Activated naive CD4-positive, alpha-beta T cell treated with anti-CD3 and anti-CD28 coated beads, Interleukin-2, amount 50 U/mL, for 24 hours (primary cell): ENCODE results near the gene DCC.

Source experiments
- H3K27ac Mint-ChIP-seq: one replicate; pipeline ENCODE4 v1.8.0; 2021; ENCODE audit warnings: mild to moderate bottlenecking, mixed read lengths
- H3K27me3 Mint-ChIP-seq: one replicate; pipeline ENCODE4 v1.8.0; 2021; ENCODE audit warnings: mixed read lengths
- H3K36me3 Mint-ChIP-seq: one replicate; pipeline ENCODE4 v1.8.0; 2021; ENCODE audit warnings: mixed read lengths
- H3K4me1 Mint-ChIP-seq: one replicate; pipeline ENCODE4 v1.8.0; 2021; ENCODE audit warnings: mixed read lengths
- H3K4me3 Mint-ChIP-seq: one replicate; pipeline ENCODE4 v1.8.0; 2021; ENCODE audit warnings: mild to moderate bottlenecking, mixed read lengths
- H3K9me3 Mint-ChIP-seq: one replicate; pipeline ENCODE4 v1.8.0; 2021; ENCODE audit warnings: mixed read lengths

The DCC gene

GRCh38 chr18:52750995-52751394, 411.0 kb downstream of the DCC start:
- Mint-ChIP-seq H3K9me3 (peaks cover 4% of the 10 kb centered on the region), H3K27me3 (no peaks in the 10 kb centered on the region), H3K4me3 (no peak overlapping the region)

GRCh38 chr18:52764316-52764715, 424.3 kb downstream of the DCC start:
- Mint-ChIP-seq H3K4me3 (no peak overlapping the region), H3K9me3 (peaks cover 10% of the 10 kb centered on the region), H3K36me3 (no peaks in the 10 kb centered on the region), H3K4me1 (no peaks in the 10 kb centered on the region), H3K27ac (no peak overlapping the region), H3K27me3 (no peaks in the 10 kb centered on the region)

More at GRCh38 chr18:52750995-52751394, 411.0 kb downstream of the DCC start:
- H3K4me1 Mint-ChIP-seq: no peaks in the 10 kb centered on the region
- no peaks in the 10 kb centered on the region for H3K36me3 Mint-ChIP-seq
- no peak overlapping the region for H3K27ac Mint-ChIP-seq

- Mint-ChIP-seq H3K4me1 (no peaks in the 10 kb centered on the region), H3K36me3 (no peaks in the 10 kb centered on the region), H3K27me3 (no peaks in the 10 kb centered on the region), H3K27ac (no peak overlapping the region), H3K9me3 (peaks cover 5% of the 10 kb centered on the region), H3K4me3 (no peak overlapping the region)
These were observed 426.1 kb downstream of the DCC start for GRCh38 chr18:52766002-52766545.

- no peak overlapping the region for H3K4me3 Mint-ChIP-seq
- no peaks in the 10 kb centered on the region for H3K27me3 Mint-ChIP-seq
- no peak overlapping the region for H3K27ac Mint-ChIP-seq
- H3K9me3 Mint-ChIP-seq: peaks cover 4% of the 10 kb centered on the region
- H3K36me3 Mint-ChIP-seq: no peaks in the 10 kb centered on the region
- no peaks in the 10 kb centered on the region for H3K4me1 Mint-ChIP-seq
These were observed 441.1 kb downstream of the DCC start for GRCh38 chr18:52781113-52781512.

- H3K9me3 Mint-ChIP-seq: peaks cover 35% of the 10 kb centered on the region
- H3K27ac Mint-ChIP-seq: no peak overlapping the region
- H3K36me3 Mint-ChIP-seq: peaks cover 5% of the 10 kb centered on the region
- no peaks in the 10 kb centered on the region for H3K4me1 Mint-ChIP-seq
- H3K27me3 Mint-ChIP-seq: no peaks in the 10 kb centered on the region
- no peak overlapping the region for H3K4me3 Mint-ChIP-seq
These were observed 451.3 kb downstream of the DCC start for GRCh38 chr18:52791321-52791720.

GRCh38 chr18:52812834-52813233, 472.8 kb downstream of the DCC start:
- no peak overlapping the region for H3K27ac Mint-ChIP-seq
- H3K36me3 Mint-ChIP-seq: no peaks in the 10 kb centered on the region
- peaks cover 5% of the 10 kb centered on the region for H3K9me3 Mint-ChIP-seq
- no peak overlapping the region for H3K4me3 Mint-ChIP-seq
- H3K4me1 Mint-ChIP-seq: no peaks in the 10 kb centered on the region
- no peaks in the 10 kb centered on the region for H3K27me3 Mint-ChIP-seq

- Mint-ChIP-seq H3K4me3 (no peak overlapping the region), H3K27ac (no peak overlapping the region), H3K36me3 (no peaks in the 10 kb centered on the region), H3K27me3 (no peaks in the 10 kb centered on the region), H3K4me1 (no peaks in the 10 kb centered on the region), H3K9me3 (peaks cover 3% of the 10 kb centered on the region)
These were observed 473.8 kb downstream of the DCC start for GRCh38 chr18:52813635-52814416.

- Mint-ChIP-seq H3K27me3 (no peaks in the 10 kb centered on the region), H3K4me1 (no peaks in the 10 kb centered on the region), H3K4me3 (no peak overlapping the region), H3K9me3 (peaks cover 3% of the 10 kb centered on the region), H3K27ac (no peak overlapping the region), H3K36me3 (no peaks in the 10 kb centered on the region)
These were observed 475.7 kb downstream of the DCC start for GRCh38 chr18:52815651-52816050.

GRCh38 chr18:52816121-52816520, 476.1 kb downstream of the DCC start:
- no peaks in the 10 kb centered on the region for H3K27me3 Mint-ChIP-seq

GRCh38 chr18:52822160-52822559, 482.2 kb downstream of the DCC start:
- Mint-ChIP-seq H3K27ac (no peak overlapping the region), H3K36me3 (no peaks in the 10 kb centered on the region), H3K27me3 (no peaks in the 10 kb centered on the region), H3K9me3 (no peaks in the 10 kb centered on the region), H3K4me1 (no peaks in the 10 kb centered on the region), H3K4me3 (no peak overlapping the region)

More at GRCh38 chr18:52816121-52816520, 476.1 kb downstream of the DCC start:
- Mint-ChIP-seq H3K9me3 (peaks cover 3% of the 10 kb centered on the region), H3K4me1 (no peaks in the 10 kb centered on the region), H3K4me3 (no peak overlapping the region), H3K27ac (no peak overlapping the region), H3K36me3 (no peaks in the 10 kb centered on the region)

- no peaks in the 10 kb centered on the region for H3K27me3 Mint-ChIP-seq
- no peak overlapping the region for H3K4me3 Mint-ChIP-seq
- no peaks in the 10 kb centered on the region for H3K36me3 Mint-ChIP-seq
- no peaks in the 10 kb centered on the region for H3K9me3 Mint-ChIP-seq
- no peak overlapping the region for H3K27ac Mint-ChIP-seq
- no peaks in the 10 kb centered on the region for H3K4me1 Mint-ChIP-seq
These were observed 484.1 kb downstream of the DCC start for GRCh38 chr18:52824126-52824525.

GRCh38 chr18:52826994-52827393, 487.0 kb downstream of the DCC start:
- Mint-ChIP-seq H3K9me3 (peaks cover 4% of the 10 kb centered on the region), H3K4me3 (no peak overlapping the region), H3K27ac (no peak overlapping the region), H3K36me3 (no peaks in the 10 kb centered on the region), H3K27me3 (no peaks in the 10 kb centered on the region), H3K4me1 (no peaks in the 10 kb centered on the region)

GRCh38 chr18:52829320-52829719, 489.3 kb downstream of the DCC start:
- H3K27ac Mint-ChIP-seq: no peak overlapping the region
- H3K36me3 Mint-ChIP-seq: no peaks in the 10 kb centered on the region
- H3K27me3 Mint-ChIP-seq: no peaks in the 10 kb centered on the region
- H3K4me3 Mint-ChIP-seq: no peak overlapping the region
- H3K9me3 Mint-ChIP-seq: peaks cover 4% of the 10 kb centered on the region
- H3K4me1 Mint-ChIP-seq: no peaks in the 10 kb centered on the region

- Mint-ChIP-seq H3K36me3 (no peaks in the 10 kb centered on the region), H3K4me1 (no peaks in the 10 kb centered on the region), H3K9me3 (peaks cover 4% of the 10 kb centered on the region), H3K27me3 (no peaks in the 10 kb centered on the region), H3K27ac (no peak overlapping the region), H3K4me3 (no peak overlapping the region)
These were observed 489.9 kb downstream of the DCC start for GRCh38 chr18:52829876-52830405.

GRCh38 chr18:52844323-52844722, 504.3 kb downstream of the DCC start:
- Mint-ChIP-seq H3K4me1 (no peaks in the 10 kb centered on the region), H3K4me3 (no peak overlapping the region), H3K27me3 (no peaks in the 10 kb centered on the region), H3K9me3 (no peaks in the 10 kb centered on the region), H3K27ac (no peak overlapping the region), H3K36me3 (no peaks in the 10 kb centered on the region)

- no peaks in the 10 kb centered on the region for H3K4me1 Mint-ChIP-seq
- H3K36me3 Mint-ChIP-seq: no peaks in the 10 kb centered on the region
- H3K27ac Mint-ChIP-seq: no peak overlapping the region
- no peaks in the 10 kb centered on the region for H3K27me3 Mint-ChIP-seq
- no peaks in the 10 kb centered on the region for H3K9me3 Mint-ChIP-seq
- H3K4me3 Mint-ChIP-seq: no peak overlapping the region
These were observed 505.0 kb downstream of the DCC start for GRCh38 chr18:52845036-52845435.
